HepG2 (cell line): ENCODE data around the gene CABP4. TPM values are rescaled to one million over a fixed set of nuclear protein-coding genes. Genes with fewer than 3 reads are reported as not detected.

Experiments used
- CBX5 ChIP-seq: sonication (generic); formaldehyde crosslinking; IDR thresholded peaks from 2 replicates; pipeline ENCODE4 v1.4.0; 2020; ENCODE audit warnings: missing genetic modification reagents, borderline replicate concordance
- CC2D1A ChIP-seq: sonication (generic); formaldehyde crosslinking; IDR thresholded peaks from 2 replicates; pipeline ENCODE4 v1.8.1; 2023; ENCODE audit warnings: mild to moderate bottlenecking, missing genetic modification reagents
- ETV5 ChIP-seq: IDR thresholded peaks from 2 replicates; pipeline ENCODE4 v1.6.1; 2018; ENCODE audit warnings: missing biosample characterization, missing genetic modification reagents, inconsistent platforms, borderline replicate concordance
- FOXA3 ChIP-seq: IDR thresholded peaks from 2 replicates; pipeline ENCODE4 v1.6.1; 2016; ENCODE audit warnings: missing genetic modification reagents, missing compliant biosample characterization
- HNRNPUL1 ChIP-seq: fragments of 200-400 bp; formaldehyde crosslinking; IDR thresholded peaks from 2 replicates; pipeline ENCODE4 v1.6.1; 2017; ENCODE audit warnings: low read depth, mild to moderate bottlenecking, low read length, moderate library complexity
- KLF12 ChIP-seq: sonication (generic); formaldehyde crosslinking; IDR thresholded peaks from 2 replicates; pipeline ENCODE4 v1.4.0; 2020; ENCODE audit warnings: missing genetic modification reagents, borderline replicate concordance
- PHF8 ChIP-seq: sonication (generic); formaldehyde crosslinking; IDR thresholded peaks from 2 replicates; pipeline ENCODE4 v1.5.0; 2020; ENCODE audit warnings: missing genetic modification reagents
- SP1 ChIP-seq, 2 experiments: fragments of 450-650 bp in 1 of 2; sonication (generic) in 1 of 2; formaldehyde crosslinking in 1 of 2; IDR thresholded peaks; 2 replicates each; pipeline versions ENCODE4 v1.4.0 to v1.6.1; 2016 to 2020; ENCODE audit warnings: missing genetic modification reagents in 1 of 2
- SRY ChIP-seq: sonication (generic); formaldehyde crosslinking; IDR thresholded peaks from 2 replicates; pipeline ENCODE4 v1.8.0; 2022; ENCODE audit warnings: mild to moderate bottlenecking, missing genetic modification reagents
- YEATS4 ChIP-seq: sonication (generic); formaldehyde crosslinking; IDR thresholded peaks from 2 replicates; pipeline ENCODE4 v1.4.0; 2020; ENCODE audit warnings: missing genetic modification reagents, borderline replicate concordance
- ZNF530 ChIP-seq: sonication (generic); formaldehyde crosslinking; IDR thresholded peaks from 2 replicates; pipeline ENCODE4 v1.5.0; 2020; ENCODE audit warnings: low read depth, mild to moderate bottlenecking, missing genetic modification reagents
- polyA plus RNA-seq, 8 experiments: library from polyadenylated mRNA; depleted of rRNA in 3 of 8; stranded (reverse) in 7 of 8; unstranded in 1 of 8; fragments of >200 nt; fragmentation: Illumina TruSeq in 4 of 8; extraction: Trizol in 4 of 8; gene quantifications; 2 replicates each; pipeline versions ENCODE4 v1.2.1 to v1.2.3, GENCODE V29; 2011 to 2016; ENCODE audit warnings: low read depth in 4 of 8, missing spikeins in 1 of 8, mixed read lengths in 1 of 8; ENCODE audit not compliant: insufficient read depth in 1 of 8
- total RNA-seq, 5 experiments: library from RNA; depleted of rRNA; stranded (reverse); fragments of >200 nt; fragmentation: Illumina TruSeq; extraction: Trizol; gene quantifications; 2 replicates each; pipeline ENCODE4 v1.2.3, GENCODE V29; 2016; ENCODE audit warnings: low read depth in 1 of 5
- TF ChIP-seq, protein P1 (sequence below): sonication (generic); formaldehyde crosslinking; IDR thresholded peaks from 2 replicates; pipeline ENCODE4 v1.4.0; 2020; ENCODE audit warnings: missing genetic modification reagents, mild to moderate bottlenecking, borderline replicate concordance
- TF ChIP-seq, protein P2 (sequence below): fragments of 450-650 bp; IDR thresholded peaks from 2 replicates; pipeline ENCODE4 v1.6.1; 2016
- TF ChIP-seq, protein P3 (sequence below): sonication (generic); formaldehyde crosslinking; IDR thresholded peaks from 2 replicates; pipeline ENCODE4 v1.4.0; 2020; ENCODE audit warnings: low read depth, mild to moderate bottlenecking, missing genetic modification reagents
- TF ChIP-seq, protein P4 (sequence below), 2 experiments: sonication (generic) in 1 of 2; formaldehyde crosslinking in 1 of 2; IDR thresholded peaks; 2 replicates each; pipeline versions ENCODE4 v1.4.0 to v1.6.1; 2016 to 2020; ENCODE audit warnings: borderline replicate concordance in 1 of 2, low read depth in 1 of 2, mild to moderate bottlenecking in 1 of 2, missing genetic modification reagents in 1 of 2

Gene CABP4
- total and polyA plus RNA-seq, 2 of the 13 experiments (the other 11 are each of a cell fraction or from before 2014, with no cell fraction given) = not detected

DNA sequence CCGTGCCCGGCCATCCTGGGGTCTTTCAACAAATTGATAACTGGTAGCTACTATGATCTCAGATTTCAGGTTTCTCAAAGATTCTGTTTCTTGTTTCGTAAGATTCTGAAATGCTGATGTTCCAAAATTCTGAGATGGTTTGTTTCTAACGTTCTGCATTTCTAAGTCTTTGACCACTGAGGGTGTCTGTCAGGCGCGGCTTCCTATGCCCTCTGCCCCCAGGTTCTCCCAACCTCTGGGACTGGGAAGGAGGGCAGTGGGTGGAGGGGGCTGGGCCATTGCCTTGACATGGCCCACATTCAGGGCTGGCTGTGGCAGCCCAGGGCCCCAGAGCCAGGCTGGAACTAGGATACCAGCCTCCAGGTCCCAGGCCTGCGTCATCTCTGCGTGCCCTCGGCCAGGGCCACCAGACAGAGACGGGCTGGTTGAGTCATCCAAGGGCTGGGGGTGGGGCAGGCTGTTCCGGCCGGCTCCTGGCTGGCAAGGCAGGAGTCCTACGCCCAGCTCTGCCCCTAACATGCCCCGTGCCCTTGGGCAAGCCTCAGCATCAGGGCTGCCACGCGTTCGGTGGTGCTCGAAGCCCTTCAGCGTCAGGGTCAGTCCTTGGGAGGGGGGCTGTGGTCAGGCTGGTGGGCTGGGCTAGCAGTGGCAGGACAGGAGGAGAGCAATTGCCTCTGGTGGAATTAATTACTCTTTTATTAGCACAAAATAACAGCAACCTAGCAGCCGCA lies 8.7 kb downstream of the CABP4 start (continued):
- TF ChIP-seq, protein P1, sequence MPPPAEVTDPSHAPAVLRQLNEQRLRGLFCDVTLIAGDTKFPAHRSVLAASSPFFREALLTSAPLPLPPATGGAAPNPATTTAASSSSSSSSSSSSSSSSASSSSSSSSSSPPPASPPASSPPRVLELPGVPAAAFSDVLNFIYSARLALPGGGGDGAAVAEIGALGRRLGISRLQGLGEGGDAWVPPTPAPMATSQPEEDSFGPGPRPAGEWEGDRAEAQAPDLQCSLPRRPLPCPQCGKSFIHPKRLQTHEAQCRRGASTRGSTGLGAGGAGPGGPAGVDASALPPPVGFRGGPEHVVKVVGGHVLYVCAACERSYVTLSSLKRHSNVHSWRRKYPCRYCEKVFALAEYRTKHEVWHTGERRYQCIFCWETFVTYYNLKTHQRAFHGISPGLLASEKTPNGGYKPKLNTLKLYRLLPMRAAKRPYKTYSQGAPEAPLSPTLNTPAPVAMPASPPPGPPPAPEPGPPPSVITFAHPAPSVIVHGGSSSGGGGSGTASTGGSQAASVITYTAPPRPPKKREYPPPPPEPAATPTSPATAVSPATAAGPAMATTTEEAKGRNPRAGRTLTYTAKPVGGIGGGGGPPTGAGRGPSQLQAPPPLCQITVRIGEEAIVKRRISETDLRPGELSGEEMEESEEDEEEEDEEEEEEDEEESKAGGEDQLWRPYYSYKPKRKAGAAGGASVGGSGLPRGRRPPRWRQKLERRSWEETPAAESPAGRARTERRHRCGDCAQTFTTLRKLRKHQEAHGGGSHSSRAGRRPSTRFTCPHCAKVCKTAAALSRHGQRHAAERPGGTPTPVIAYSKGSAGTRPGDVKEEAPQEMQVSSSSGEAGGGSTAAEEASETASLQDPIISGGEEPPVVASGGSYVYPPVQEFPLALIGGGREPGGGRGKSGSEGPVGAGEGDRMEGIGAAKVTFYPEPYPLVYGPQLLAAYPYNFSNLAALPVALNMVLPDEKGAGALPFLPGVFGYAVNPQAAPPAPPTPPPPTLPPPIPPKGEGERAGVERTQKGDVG = peak; percentile 83
- TF ChIP-seq SRY (no peak; the same call in 1 of the 2 replicates), YEATS4 (no peak), CC2D1A (CRISPR knock-in tag) (0 out of 2 replicates have a peak, but pooled peaks have one; percentile 40), HNRNPUL1 (no peak), PHF8 (no peak), CBX5 (CRISPR knock-in tag) (0 out of 2 replicates have a peak, but pooled peaks have one; percentile 18), ETV5 (peak; percentile 60), ZNF530 (CRISPR knock-in tag) (no peak), SP1 (IDR thresholded peaks at IDR 0.05) (no peak), SP1 (CRISPR knock-in tag; IDR thresholded peaks at IDR 0.05) (peak; percentile 35; the same call in 1 of the 2 replicates), FOXA3 (CRISPR knock-in tag) (0 out of 2 replicates have a peak, but pooled peaks have one; percentile 9), KLF12 (CRISPR knock-in tag) (no peak)
- TF ChIP-seq, protein P2, sequence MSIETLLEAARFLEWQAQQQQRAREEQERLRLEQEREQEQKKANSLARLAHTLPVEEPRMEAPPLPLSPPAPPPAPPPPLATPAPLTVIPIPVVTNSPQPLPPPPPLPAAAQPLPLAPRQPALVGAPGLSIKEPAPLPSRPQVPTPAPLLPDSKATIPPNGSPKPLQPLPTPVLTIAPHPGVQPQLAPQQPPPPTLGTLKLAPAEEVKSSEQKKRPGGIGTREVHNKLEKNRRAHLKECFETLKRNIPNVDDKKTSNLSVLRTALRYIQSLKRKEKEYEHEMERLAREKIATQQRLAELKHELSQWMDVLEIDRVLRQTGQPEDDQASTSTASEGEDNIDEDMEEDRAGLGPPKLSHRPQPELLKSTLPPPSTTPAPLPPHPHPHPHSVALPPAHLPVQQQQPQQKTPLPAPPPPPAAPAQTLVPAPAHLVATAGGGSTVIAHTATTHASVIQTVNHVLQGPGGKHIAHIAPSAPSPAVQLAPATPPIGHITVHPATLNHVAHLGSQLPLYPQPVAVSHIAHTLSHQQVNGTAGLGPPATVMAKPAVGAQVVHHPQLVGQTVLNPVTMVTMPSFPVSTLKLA = no peak
- TF ChIP-seq, protein P3, sequence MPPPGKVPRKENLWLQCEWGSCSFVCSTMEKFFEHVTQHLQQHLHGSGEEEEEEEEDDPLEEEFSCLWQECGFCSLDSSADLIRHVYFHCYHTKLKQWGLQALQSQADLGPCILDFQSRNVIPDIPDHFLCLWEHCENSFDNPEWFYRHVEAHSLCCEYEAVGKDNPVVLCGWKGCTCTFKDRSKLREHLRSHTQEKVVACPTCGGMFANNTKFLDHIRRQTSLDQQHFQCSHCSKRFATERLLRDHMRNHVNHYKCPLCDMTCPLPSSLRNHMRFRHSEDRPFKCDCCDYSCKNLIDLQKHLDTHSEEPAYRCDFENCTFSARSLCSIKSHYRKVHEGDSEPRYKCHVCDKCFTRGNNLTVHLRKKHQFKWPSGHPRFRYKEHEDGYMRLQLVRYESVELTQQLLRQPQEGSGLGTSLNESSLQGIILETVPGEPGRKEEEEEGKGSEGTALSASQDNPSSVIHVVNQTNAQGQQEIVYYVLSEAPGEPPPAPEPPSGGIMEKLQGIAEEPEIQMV (CRISPR knock-in tag) = no peak; the same call in 1 of the 2 replicates
- TF ChIP-seq, protein P4, sequence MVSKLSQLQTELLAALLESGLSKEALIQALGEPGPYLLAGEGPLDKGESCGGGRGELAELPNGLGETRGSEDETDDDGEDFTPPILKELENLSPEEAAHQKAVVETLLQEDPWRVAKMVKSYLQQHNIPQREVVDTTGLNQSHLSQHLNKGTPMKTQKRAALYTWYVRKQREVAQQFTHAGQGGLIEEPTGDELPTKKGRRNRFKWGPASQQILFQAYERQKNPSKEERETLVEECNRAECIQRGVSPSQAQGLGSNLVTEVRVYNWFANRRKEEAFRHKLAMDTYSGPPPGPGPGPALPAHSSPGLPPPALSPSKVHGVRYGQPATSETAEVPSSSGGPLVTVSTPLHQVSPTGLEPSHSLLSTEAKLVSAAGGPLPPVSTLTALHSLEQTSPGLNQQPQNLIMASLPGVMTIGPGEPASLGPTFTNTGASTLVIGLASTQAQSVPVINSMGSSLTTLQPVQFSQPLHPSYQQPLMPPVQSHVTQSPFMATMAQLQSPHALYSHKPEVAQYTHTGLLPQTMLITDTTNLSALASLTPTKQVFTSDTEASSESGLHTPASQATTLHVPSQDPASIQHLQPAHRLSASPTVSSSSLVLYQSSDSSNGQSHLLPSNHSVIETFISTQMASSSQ (IDR thresholded peaks at IDR 0.05; ENCODE audit: low read depth) = no peak
- TF ChIP-seq, protein P4 (CRISPR knock-in tag; IDR thresholded peaks at IDR 0.05; ENCODE audit: borderline replicate concordance) = no peak
